ENCODE data around the gene KDM5B. TPM values are rescaled to one million over a fixed set of nuclear protein-coding genes. Genes with fewer than 3 reads are reported as not detected.

KDM5B gene
- total and polyA plus RNA-seq, 8 donors = 7.3 to 47.0 (median 22.9) TPM

- H3K4me1 ChIP-seq = no peaks in the 10 kb centered on the region
- FAIRE-seq (no peak), DNase-seq (no peak), ATAC-seq (no peak)
- no peaks in the 10 kb centered on the region for H3K36me3 ChIP-seq
- H3K27ac ChIP-seq = no peak overlapping the region
- TF ChIP-seq CTCF (IDR thresholded peaks at IDR 0.05) = no peak
- 90 to 91% methylated on average over 2 of the region's 2 CpGs for WGBS, 2 donors
- H3K27me3 ChIP-seq = no peaks in the 10 kb centered on the region
- no peaks in the 10 kb centered on the region for H3K9me3 ChIP-seq
- no peak overlapping the region for H3K4me3 ChIP-seq
- intact Hi-C loops (cut with DNase I) = no loop called here
Observed at GRCh38 chr1:202677433-202677832, 130.8 kb downstream of the KDM5B start.

Other genes with a start within 250 kb of the KDM5B start
- under 1 TPM in 2 of 6 donors, not detected in 4; 0.03 TPM for gene SYT2, start 98.0 kb downstream of the KDM5B start, total RNA-seq
- gene SYT2, start 98.0 kb downstream of the KDM5B start, polyA plus RNA-seq = under 1 TPM; under 0.01 to 0.02 TPM
- 1 to 10 TPM in 1 of 6 donors, under 1 TPM in 5; 0.31 to 1.2 (median 0.66) TPM for gene PCAT6, start 2.5 kb upstream of the KDM5B start, total RNA-seq
- 1 to 10 TPM; 1.7 to 2.5 TPM for gene PCAT6, start 2.5 kb upstream of the KDM5B start, polyA plus RNA-seq
- gene RABIF, start 80.7 kb upstream of the KDM5B start, total RNA-seq = 1 to 10 TPM; 1.7 to 3.9 (median 2.5) TPM
- gene RABIF, start 80.7 kb upstream of the KDM5B start, polyA plus RNA-seq = 1 to 10 TPM; 2.2 to 3.1 TPM
- 10 to 100 TPM; 10.2 to 17.8 (median 11.7) TPM for gene KLHL12, start 118.8 kb upstream of the KDM5B start, total RNA-seq
- 10 to 100 TPM in 1 of 2 donors, 1 to 10 TPM in 1; 8.2 to 13.4 TPM for gene KLHL12, start 118.8 kb upstream of the KDM5B start, polyA plus RNA-seq
- 10 to 100 TPM; 34.2 to 52.2 (median 49.5) TPM for gene ADIPOR1, start 149.9 kb upstream of the KDM5B start, total RNA-seq
- gene ADIPOR1, start 149.9 kb upstream of the KDM5B start, polyA plus RNA-seq = 10 to 100 TPM; 27.9 to 45.6 TPM
- 10 to 100 TPM; 28.4 to 35.3 (median 33.1) TPM for gene CYB5R1, start 158.8 kb upstream of the KDM5B start, total RNA-seq
- gene CYB5R1, start 158.8 kb upstream of the KDM5B start, polyA plus RNA-seq = 10 to 100 TPM; 19.4 to 46.8 TPM
- gene TMEM183A, start 199.0 kb upstream of the KDM5B start, total RNA-seq = 10 to 100 TPM; 24.3 to 38.7 (median 30.6) TPM
- 10 to 100 TPM; 16.6 to 33.1 TPM for gene TMEM183A, start 199.0 kb upstream of the KDM5B start, polyA plus RNA-seq
- under 1 TPM; 0.09 to 0.53 (median 0.34) TPM for gene PPFIA4, start 218.1 kb upstream of the KDM5B start, total RNA-seq
- gene PPFIA4, start 218.1 kb upstream of the KDM5B start, polyA plus RNA-seq = under 1 TPM; 0.30 to 0.82 TPM

Measured in pancreas (tissue), 10 donors.